ENCODE data around the gene GPHN.

Gene GPHN

DNA sequence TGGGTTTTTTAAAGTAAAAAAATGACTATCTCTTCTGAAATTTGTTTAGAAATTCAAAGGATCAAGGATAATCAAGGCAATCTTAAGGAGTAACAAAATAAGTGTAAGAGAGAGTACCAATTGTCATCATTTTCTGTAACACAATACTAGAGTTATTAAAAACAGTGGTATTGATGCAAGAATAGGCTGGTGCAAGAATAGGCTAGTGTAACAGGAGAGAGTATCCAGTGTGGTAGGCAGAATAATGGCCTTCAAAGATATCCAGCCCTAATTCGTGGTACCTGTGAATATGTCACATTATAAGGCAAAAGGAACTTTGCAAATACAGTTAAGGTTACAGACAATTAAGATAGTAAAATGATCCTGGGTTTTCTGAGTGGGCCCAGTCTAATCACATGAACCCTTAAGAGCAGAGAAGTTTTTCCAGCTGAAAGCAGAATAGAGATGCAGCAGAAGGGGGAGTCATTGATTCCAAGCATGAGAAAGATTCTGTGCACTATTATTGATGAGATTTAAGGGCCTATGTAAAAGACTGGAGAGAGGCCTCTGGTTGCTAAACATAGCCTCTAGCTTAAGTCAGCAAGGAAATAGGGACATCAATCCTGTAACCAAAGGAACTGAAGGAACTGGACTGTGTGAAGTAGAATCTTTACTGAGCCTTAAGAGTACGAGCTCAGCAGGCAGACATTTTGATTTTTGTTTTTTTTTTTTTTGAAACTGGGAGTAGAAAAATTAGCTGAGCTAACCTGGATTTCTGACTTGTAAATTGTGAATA is 134.1 kb downstream of the GPHN start:
- Histone ChIP-seq H3K9me3 (ENCODE audit: insufficient read depth, low read depth, low read length) (no peaks in the 10 kb centered on the region), H3K27ac (ENCODE audit: low read length) (no peak overlapping the region)

DNA sequence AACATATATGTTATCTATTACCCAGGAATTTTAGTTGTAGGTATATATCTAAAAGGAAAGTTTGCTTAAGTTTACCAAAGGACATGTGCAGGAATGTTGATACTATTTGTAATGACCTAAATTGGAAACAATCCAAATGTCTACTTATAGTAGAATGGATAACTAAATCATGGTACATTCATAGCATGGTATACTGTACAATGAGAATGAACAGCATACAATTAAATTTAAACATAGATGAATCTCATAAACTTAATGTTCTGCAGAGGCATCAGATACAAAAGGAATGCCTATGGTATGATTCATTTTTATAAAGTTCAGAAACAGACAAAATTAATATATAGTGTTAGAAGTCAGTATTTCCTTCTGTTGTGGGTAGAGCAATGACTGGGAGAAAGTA is 135.4 kb downstream of the GPHN start:
- no peaks in the 10 kb centered on the region for H3K9me3 ChIP-seq (ENCODE audit: insufficient read depth, low read depth, low read length)
- no peaks in the 10 kb centered on the region for H3K36me3 ChIP-seq (ENCODE audit: insufficient read depth, low read depth, low read length)
- no peak overlapping the region for H3K4me3 ChIP-seq (ENCODE audit: low read length)
- H3K27me3 ChIP-seq (ENCODE audit: insufficient read depth, low read length), result no peaks in the 10 kb centered on the region
- no peak overlapping the region for H3K9ac ChIP-seq (ENCODE audit: low read depth, low read length)
- H3K27ac ChIP-seq (ENCODE audit: low read length), result no peak overlapping the region
- H3K4me1 ChIP-seq (ENCODE audit: insufficient read depth, low read length), result peaks cover 4% of the 10 kb centered on the region; the same call in 1 of the 2 replicates

More for the DNA sequence above, 134.1 kb downstream of the GPHN start:
- Histone ChIP-seq H3K9ac (ENCODE audit: low read depth, low read length) (no peak overlapping the region), H3K4me1 (ENCODE audit: insufficient read depth, low read length) (peaks cover 4% of the 10 kb centered on the region; the same call in 1 of the 2 replicates), H3K36me3 (ENCODE audit: insufficient read depth, low read depth, low read length) (no peaks in the 10 kb centered on the region), H3K27me3 (ENCODE audit: insufficient read depth, low read length) (no peaks in the 10 kb centered on the region), H3K4me3 (ENCODE audit: low read length) (no peak overlapping the region)

DNA sequence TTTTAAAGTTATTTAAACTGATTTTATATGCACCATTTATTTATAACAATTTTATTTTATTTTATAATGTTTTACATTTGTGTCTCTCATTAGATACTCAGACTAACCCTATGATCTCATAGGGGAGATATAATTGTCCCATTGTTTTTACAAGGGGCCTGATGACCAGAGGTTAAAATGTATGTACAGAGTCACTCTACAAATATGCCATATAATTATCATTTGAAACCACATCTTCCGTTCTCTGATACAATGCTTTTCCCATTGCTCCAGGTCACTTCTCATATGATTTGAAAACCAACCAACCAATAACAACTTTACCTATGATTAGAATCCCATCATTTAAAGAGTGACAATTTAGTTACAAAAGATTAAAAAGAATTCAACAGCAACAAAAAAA is 137.8 kb downstream of the GPHN start:
- Histone ChIP-seq H3K27ac (ENCODE audit: low read length) (no peak overlapping the region), H3K27me3 (ENCODE audit: insufficient read depth, low read length) (no peaks in the 10 kb centered on the region), H3K4me1 (ENCODE audit: insufficient read depth, low read length) (peaks cover 4% of the 10 kb centered on the region; the same call in 1 of the 2 replicates), H3K9me3 (ENCODE audit: insufficient read depth, low read depth, low read length) (no peaks in the 10 kb centered on the region), H3K36me3 (ENCODE audit: insufficient read depth, low read depth, low read length) (no peaks in the 10 kb centered on the region), H3K9ac (ENCODE audit: low read depth, low read length) (no peak overlapping the region), H3K4me3 (ENCODE audit: low read length) (no peak overlapping the region)

DNA sequence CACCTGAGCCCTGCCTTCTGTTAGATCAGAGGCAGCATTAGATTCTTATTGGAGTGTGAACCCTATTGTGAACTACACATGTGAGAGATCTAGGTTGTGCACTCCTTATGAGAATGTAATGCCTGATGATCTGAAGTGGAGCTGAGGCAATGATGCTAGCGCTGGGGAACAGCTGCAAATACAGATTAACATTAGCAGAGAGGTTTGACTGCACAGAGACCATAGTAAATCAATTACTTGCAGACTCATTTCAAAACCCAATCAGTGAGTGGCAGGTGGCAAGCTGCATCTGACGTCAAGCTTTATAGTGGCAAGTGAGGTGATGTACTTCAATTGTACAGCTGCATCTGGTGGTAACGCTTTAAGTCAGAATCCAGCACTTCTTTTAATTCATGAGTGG is 141.6 kb downstream of the GPHN start:
- no peak overlapping the region for H3K4me3 ChIP-seq (ENCODE audit: low read length)
- peaks cover 8% of the 10 kb centered on the region; the same call in 1 of the 2 replicates for H3K4me1 ChIP-seq (ENCODE audit: insufficient read depth, low read length)
- no peak overlapping the region; the same call in 1 of the 2 replicates for H3K9ac ChIP-seq (ENCODE audit: low read depth, low read length)
- H3K36me3 ChIP-seq (ENCODE audit: insufficient read depth, low read depth, low read length), result no peaks in the 10 kb centered on the region
- no peaks in the 10 kb centered on the region for H3K9me3 ChIP-seq (ENCODE audit: insufficient read depth, low read depth, low read length)
- no peak overlapping the region for H3K27ac ChIP-seq (ENCODE audit: low read length)
- H3K27me3 ChIP-seq (ENCODE audit: insufficient read depth, low read length), result no peaks in the 10 kb centered on the region

DNA sequence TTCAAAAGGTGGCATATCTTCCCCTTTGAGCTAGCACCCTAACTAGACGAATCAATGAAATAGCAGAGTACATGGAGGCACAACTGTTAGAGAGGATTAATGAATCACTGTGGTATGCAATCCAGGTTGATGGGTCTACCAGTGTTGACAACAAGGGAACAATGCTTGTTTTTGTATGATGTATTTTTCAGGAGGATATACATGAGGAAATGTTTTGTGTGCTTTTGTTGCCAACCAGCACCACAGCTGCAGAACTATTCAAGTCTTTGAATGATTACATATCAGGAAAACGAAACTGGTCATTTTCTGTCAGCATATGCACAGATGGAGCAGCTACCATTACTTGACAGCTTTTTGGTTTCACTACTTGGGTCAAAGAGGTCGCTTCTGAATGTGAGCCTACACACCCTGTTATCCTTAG is 142.6 kb downstream of the GPHN start:
- Histone ChIP-seq H3K9me3 (ENCODE audit: insufficient read depth, low read depth, low read length) (no peaks in the 10 kb centered on the region), H3K4me1 (ENCODE audit: insufficient read depth, low read length) (peaks cover 8% of the 10 kb centered on the region; the same call in 1 of the 2 replicates), H3K4me3 (ENCODE audit: low read length) (no peak overlapping the region), H3K9ac (ENCODE audit: low read depth, low read length) (no peak overlapping the region), H3K27me3 (ENCODE audit: insufficient read depth, low read length) (no peaks in the 10 kb centered on the region), H3K27ac (ENCODE audit: low read length) (no peak overlapping the region), H3K36me3 (ENCODE audit: insufficient read depth, low read depth, low read length) (no peaks in the 10 kb centered on the region)

DNA sequence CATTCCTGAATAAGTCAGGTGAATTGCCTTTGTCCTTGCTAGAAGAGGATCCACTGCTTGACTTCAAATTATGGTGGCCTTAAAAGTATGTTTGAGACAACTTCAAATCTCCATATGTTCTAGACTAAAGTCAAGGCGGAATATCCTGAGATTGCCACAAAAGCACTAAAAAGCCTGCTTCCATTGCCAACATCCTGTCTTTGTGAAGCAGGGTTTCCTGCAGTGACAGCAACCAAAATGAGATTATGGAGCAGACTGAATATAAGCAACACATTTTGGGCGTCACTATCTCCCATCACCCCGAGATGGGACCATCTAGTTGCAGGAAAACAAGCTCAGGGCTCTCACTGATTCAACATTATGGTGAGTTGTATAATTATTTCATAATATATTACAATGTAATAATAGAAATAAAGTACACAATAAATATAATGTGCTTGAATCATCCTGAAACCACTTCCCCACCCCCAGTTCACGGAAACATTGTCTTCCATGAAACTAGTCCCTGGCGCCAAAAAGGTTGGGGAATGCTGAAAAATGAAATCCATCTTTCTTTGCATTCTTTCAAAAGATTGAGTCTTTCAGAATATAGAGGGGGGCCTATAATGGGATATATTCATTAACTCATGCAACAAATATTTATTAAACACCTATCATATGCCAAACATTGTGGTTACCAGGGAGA is 143.7 kb downstream of the GPHN start:
- H3K9me3 ChIP-seq (ENCODE audit: insufficient read depth, low read depth, low read length), result peaks cover 7% of the 10 kb centered on the region
- no peaks in the 10 kb centered on the region for H3K36me3 ChIP-seq (ENCODE audit: insufficient read depth, low read depth, low read length)
- H3K27me3 ChIP-seq (ENCODE audit: insufficient read depth, low read length), result no peaks in the 10 kb centered on the region
- no peak overlapping the region for H3K9ac ChIP-seq (ENCODE audit: low read depth, low read length)
- H3K4me3 ChIP-seq (ENCODE audit: low read length), result no peak overlapping the region
- no peak overlapping the region for H3K27ac ChIP-seq (ENCODE audit: low read length)
- peaks cover 8% of the 10 kb centered on the region; the same call in 1 of the 2 replicates for H3K4me1 ChIP-seq (ENCODE audit: insufficient read depth, low read length)

DNA sequence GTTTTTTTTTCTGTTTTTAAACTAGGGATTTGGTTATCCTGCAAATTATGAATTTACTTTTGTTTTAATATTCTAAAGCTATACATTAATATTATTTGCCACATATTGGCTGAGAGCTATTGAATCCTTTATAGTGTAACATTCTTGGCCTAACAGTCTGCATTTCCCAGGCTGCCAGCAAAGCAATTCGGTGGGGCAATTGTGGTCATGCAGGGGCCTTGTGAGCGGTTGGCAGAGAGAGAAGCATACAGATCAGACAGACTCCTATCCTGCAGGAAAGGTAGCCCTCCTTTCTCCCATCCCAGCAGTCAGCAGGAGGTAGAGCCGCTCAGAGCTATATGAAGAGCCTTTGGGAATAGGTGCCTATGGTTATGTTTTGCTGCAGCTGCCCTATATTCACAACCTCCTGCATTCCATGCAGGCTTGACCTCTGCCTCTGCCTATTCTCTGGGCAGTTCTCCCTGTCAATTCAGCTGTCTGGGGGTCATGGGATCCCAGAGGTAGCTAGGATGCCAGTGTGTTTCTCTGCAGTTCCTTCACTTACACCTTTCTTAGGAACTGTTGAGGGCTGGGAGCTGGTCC is 144.7 kb downstream of the GPHN start:
- H3K9ac ChIP-seq (ENCODE audit: low read depth, low read length), result no peak overlapping the region
- H3K4me3 ChIP-seq (ENCODE audit: low read length), result no peak overlapping the region
- 0 out of 2 replicates have a peak, but pooled peaks cover 4% of the 10 kb centered on the region for H3K36me3 ChIP-seq (ENCODE audit: insufficient read depth, low read depth, low read length)
- peaks cover 17% of the 10 kb centered on the region for H3K9me3 ChIP-seq (ENCODE audit: insufficient read depth, low read depth, low read length)
- H3K27me3 ChIP-seq (ENCODE audit: insufficient read depth, low read length), result no peaks in the 10 kb centered on the region
- peaks cover 8% of the 10 kb centered on the region; the same call in 1 of the 2 replicates for H3K4me1 ChIP-seq (ENCODE audit: insufficient read depth, low read length)
- H3K27ac ChIP-seq (ENCODE audit: low read length), result no peak overlapping the region

DNA sequence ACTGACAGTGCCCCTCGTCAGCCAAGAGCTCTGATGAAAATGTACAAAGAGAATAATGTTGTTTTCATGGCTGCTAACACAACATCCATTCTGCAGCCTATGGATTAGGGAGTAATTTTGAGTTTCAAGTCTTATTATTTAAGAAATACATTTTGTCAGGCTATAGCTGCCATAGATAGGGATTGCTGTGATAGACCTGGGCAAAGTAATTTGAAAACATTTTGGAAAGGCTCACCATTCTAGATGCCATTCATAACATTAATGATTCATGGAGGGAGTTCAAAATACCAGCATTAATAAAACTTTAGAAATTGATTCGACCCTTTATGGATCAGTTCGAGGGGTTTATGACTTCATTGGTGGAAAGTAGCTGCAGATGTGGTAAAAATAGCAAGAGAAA is 149.8 kb downstream of the GPHN start:
- H3K9me3 ChIP-seq (ENCODE audit: insufficient read depth, low read depth, low read length), result peaks cover 20% of the 10 kb centered on the region
- H3K27ac ChIP-seq (ENCODE audit: low read length), result no peak overlapping the region
- H3K4me1 ChIP-seq (ENCODE audit: insufficient read depth, low read length), result peaks cover under 1% of the 10 kb centered on the region; the same call in 1 of the 2 replicates
- H3K36me3 ChIP-seq (ENCODE audit: insufficient read depth, low read depth, low read length), result 0 out of 2 replicates have a peak, but pooled peaks cover 4% of the 10 kb centered on the region
- H3K27me3 ChIP-seq (ENCODE audit: insufficient read depth, low read length), result no peaks in the 10 kb centered on the region
- H3K9ac ChIP-seq (ENCODE audit: low read depth, low read length), result no peak overlapping the region
- no peak overlapping the region for H3K4me3 ChIP-seq (ENCODE audit: low read length)

DNA sequence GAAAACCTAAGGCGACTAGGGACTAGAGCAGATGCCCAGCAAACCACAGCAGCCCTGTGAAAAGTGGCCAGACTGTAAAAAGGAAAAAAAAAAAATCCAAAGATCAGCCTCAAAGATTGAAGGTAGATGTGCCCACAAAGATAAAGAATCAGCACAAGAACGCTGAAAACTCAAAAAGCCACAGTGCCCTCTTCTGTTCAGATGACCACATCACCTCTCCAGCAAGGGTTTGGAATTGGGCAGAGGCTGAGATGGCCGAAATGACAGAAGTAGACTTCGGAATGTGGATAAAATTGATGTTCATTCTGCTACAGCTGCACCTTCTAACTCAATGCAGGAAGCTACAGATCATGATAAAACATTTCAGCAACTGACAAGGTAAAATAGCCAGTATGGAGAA is 154.4 kb downstream of the GPHN start:
- Histone ChIP-seq H3K4me3 (ENCODE audit: low read length) (no peak overlapping the region), H3K27ac (ENCODE audit: low read length) (no peak overlapping the region), H3K4me1 (ENCODE audit: insufficient read depth, low read length) (no peaks in the 10 kb centered on the region), H3K9me3 (ENCODE audit: insufficient read depth, low read depth, low read length) (peaks cover 6% of the 10 kb centered on the region; the same call in 1 of the 2 replicates), H3K36me3 (ENCODE audit: insufficient read depth, low read depth, low read length) (0 out of 2 replicates have a peak, but pooled peaks cover under 1% of the 10 kb centered on the region), H3K27me3 (ENCODE audit: insufficient read depth, low read length) (no peaks in the 10 kb centered on the region), H3K9ac (ENCODE audit: low read depth, low read length) (no peak overlapping the region)

DNA sequence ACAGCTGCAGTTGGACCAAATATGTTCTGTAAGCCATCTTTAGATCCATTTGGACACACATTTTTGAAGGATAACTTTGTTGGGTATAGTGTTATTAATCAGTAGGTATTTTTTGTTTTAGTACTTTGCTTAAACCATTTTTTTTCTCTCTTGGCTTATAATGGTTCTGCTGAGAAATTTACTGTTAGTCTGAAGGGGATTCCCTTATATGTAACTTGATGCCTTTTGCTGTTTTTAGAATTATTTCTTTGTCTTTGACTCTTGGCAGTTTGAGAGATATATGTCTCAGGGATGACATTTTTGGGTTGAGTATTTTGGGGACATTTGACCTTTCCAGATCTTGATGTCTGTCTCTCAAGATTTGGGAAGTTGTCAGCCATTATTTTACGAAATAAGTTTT is 169.8 kb downstream of the GPHN start:
- no peaks in the 10 kb centered on the region for H3K27me3 ChIP-seq (ENCODE audit: insufficient read depth, low read length)

DNA sequence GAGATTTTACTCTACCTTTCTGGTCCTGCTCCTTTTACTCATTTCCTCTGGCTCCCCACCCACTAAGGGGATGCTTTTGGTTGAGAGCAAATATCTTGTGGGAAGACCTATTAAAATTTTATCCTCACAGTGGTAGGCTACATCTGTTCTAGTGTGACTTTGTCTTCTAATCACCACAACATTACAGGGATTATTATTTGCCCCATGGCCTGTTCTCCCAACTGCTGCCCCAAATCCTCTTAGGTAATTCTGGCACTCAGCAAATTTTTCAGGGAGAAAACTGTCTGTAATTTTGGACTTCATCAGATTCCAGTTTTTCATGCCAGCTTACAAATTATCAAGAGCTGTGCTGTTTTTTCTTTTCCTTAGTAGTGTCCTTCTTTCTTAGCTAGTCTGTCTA is 172.3 kb downstream of the GPHN start:
- Histone ChIP-seq H3K36me3 (ENCODE audit: insufficient read depth, low read depth, low read length) (no peaks in the 10 kb centered on the region), H3K4me3 (ENCODE audit: low read length) (no peak overlapping the region), H3K27ac (ENCODE audit: low read length) (no peak overlapping the region), H3K9ac (ENCODE audit: low read depth, low read length) (no peak overlapping the region), H3K4me1 (ENCODE audit: insufficient read depth, low read length) (no peaks in the 10 kb centered on the region), H3K9me3 (ENCODE audit: insufficient read depth, low read depth, low read length) (peaks cover 16% of the 10 kb centered on the region), H3K27me3 (ENCODE audit: insufficient read depth, low read length) (no peaks in the 10 kb centered on the region)

More for the DNA sequence above, 169.8 kb downstream of the GPHN start:
- Histone ChIP-seq H3K27ac (ENCODE audit: low read length) (no peak overlapping the region), H3K9me3 (ENCODE audit: insufficient read depth, low read depth, low read length) (peaks cover 16% of the 10 kb centered on the region), H3K4me3 (ENCODE audit: low read length) (no peak overlapping the region), H3K9ac (ENCODE audit: low read depth, low read length) (no peak overlapping the region), H3K4me1 (ENCODE audit: insufficient read depth, low read length) (no peaks in the 10 kb centered on the region), H3K36me3 (ENCODE audit: insufficient read depth, low read depth, low read length) (no peaks in the 10 kb centered on the region)
